Astrocyte (in vitro differentiated cells and primary cell): ENCODE data around the gene MYO15B. TPM values are rescaled to one million over a fixed set of nuclear protein-coding genes. Genes with fewer than 3 reads are reported as not detected.

ENCODE experiments used
- DNase-seq: peaks from one replicate; pipeline ENCODE4 v3.0.0-alpha.2; 2010; ENCODE audit warnings: low read depth
- FAIRE-seq: peaks from 2 replicates; lab custom pipeline; 2011; peaks lifted over from hg19 to GRCh38; lab: Jason Lieb, UNC
- H2AFZ ChIP-seq: 2 replicates; pipeline ENCODE4 v1.6.0; 2012; ENCODE audit warnings: low read depth, low read length, inconsistent platforms
- H3K27ac ChIP-seq: 2 replicates; pipeline ENCODE4 v1.5.1; 2011; ENCODE audit warnings: low read depth, low read length, inconsistent platforms
- H3K27me3 ChIP-seq: 2 replicates; pipeline ENCODE4 v1.6.0; 2011; ENCODE audit warnings: low read length, inconsistent platforms; ENCODE audit not compliant: insufficient read depth
- H3K36me3 ChIP-seq: 2 replicates; pipeline ENCODE4 v1.5.1; 2011; ENCODE audit warnings: low read length, inconsistent platforms; ENCODE audit not compliant: insufficient read depth
- H3K4me1 ChIP-seq: 2 replicates; pipeline ENCODE4 v1.5.1; 2011; ENCODE audit warnings: low read length, inconsistent platforms; ENCODE audit not compliant: insufficient read depth
- H3K4me2 ChIP-seq: 2 replicates; pipeline ENCODE4 v1.6.0; 2012; ENCODE audit warnings: low read length, inconsistent platforms
- H3K4me3 ChIP-seq: 2 replicates; pipeline ENCODE4 v1.5.1; 2011; ENCODE audit warnings: low read depth, mild to moderate bottlenecking, low read length, inconsistent platforms; ENCODE audit not compliant: insufficient read depth
- H3K79me2 ChIP-seq: 2 replicates; pipeline ENCODE4 v1.6.0; 2012; ENCODE audit warnings: mild to moderate bottlenecking, low read length, inconsistent platforms; ENCODE audit not compliant: insufficient read depth
- H3K9ac ChIP-seq: 2 replicates; pipeline ENCODE4 v1.6.0; 2012; ENCODE audit warnings: mild to moderate bottlenecking, low read length, inconsistent platforms
- H3K9me3 ChIP-seq: 2 replicates; pipeline ENCODE4 v1.5.1; 2012; ENCODE audit warnings: low read depth, mild to moderate bottlenecking, low read length, inconsistent platforms; ENCODE audit not compliant: insufficient read depth
- H4K20me1 ChIP-seq: 2 replicates; pipeline ENCODE4 v1.6.0; 2012; ENCODE audit warnings: low read length, inconsistent platforms; ENCODE audit not compliant: insufficient read depth
- H3K27ac Mint-ChIP-seq: one replicate; pipeline ENCODE4 v1.8.0; 2021; ENCODE audit warnings: mild to moderate bottlenecking, mixed read lengths; ENCODE audit not compliant: unreplicated experiment
- H3K27me3 Mint-ChIP-seq: one replicate; pipeline ENCODE4 v1.8.0; 2021; ENCODE audit warnings: low read depth, mixed read lengths; ENCODE audit not compliant: unreplicated experiment
- H3K36me3 Mint-ChIP-seq: one replicate; pipeline ENCODE4 v1.8.0; 2021; ENCODE audit warnings: low read depth, mixed read lengths; ENCODE audit not compliant: unreplicated experiment
- H3K4me1 Mint-ChIP-seq: one replicate; pipeline ENCODE4 v1.8.0; 2021; ENCODE audit warnings: low read depth, mixed read lengths; ENCODE audit not compliant: unreplicated experiment
- H3K4me3 Mint-ChIP-seq: one replicate; pipeline ENCODE4 v1.8.0; 2021; ENCODE audit warnings: mild to moderate bottlenecking, moderate library complexity, mixed read lengths; ENCODE audit not compliant: unreplicated experiment
- H3K9me3 Mint-ChIP-seq: one replicate; pipeline ENCODE4 v1.8.0; 2021; ENCODE audit warnings: mild to moderate bottlenecking, mixed read lengths; ENCODE audit not compliant: unreplicated experiment
- CTCF ChIP-seq: IDR thresholded peaks from 2 replicates; pipeline ENCODE4 v1.5.1; 2011; ENCODE audit warnings: low read depth, mild to moderate bottlenecking, inconsistent platforms, low read length, moderate library complexity; ENCODE audit not compliant: insufficient read depth
- EZH2 ChIP-seq: IDR thresholded peaks from 2 replicates; pipeline ENCODE4 v1.6.1; 2012; ENCODE audit warnings: mild to moderate bottlenecking, low read length, inconsistent platforms; ENCODE audit not compliant: insufficient read depth
- total RNA-seq: library from RNA; stranded (reverse); gene quantifications from 2 replicates; pipeline ENCODE4 v1.2.1, GENCODE V29; 2021

The MYO15B gene
- total RNA-seq, 1 donor from 2014 or later = 3.5 TPM

GRCh38 chr17:75540923-75541503 is 46.6 kb upstream of the MYO15B start:
- no peaks in the 10 kb centered on the region for H3K36me3 Mint-ChIP-seq
- DNase-seq = no peak
- H3K9ac ChIP-seq = no peak overlapping the region

GRCh38 chr17:75542229-75542628 is 45.4 kb upstream of the MYO15B start:
- Histone ChIP-seq H3K4me3 (no peak overlapping the region), H2AFZ (no peak overlapping the region), H3K4me2 (no peak overlapping the region), H3K27ac (no peak overlapping the region), H3K36me3 (no peaks in the 10 kb centered on the region), H3K4me1 (no peaks in the 10 kb centered on the region), H3K27me3 (peaks cover 3% of the 10 kb centered on the region), H3K9me3 (no peaks in the 10 kb centered on the region), H3K79me2 (no peaks in the 10 kb centered on the region), H3K9ac (no peak overlapping the region), H4K20me1 (no peaks in the 10 kb centered on the region)
- peaks cover 8% of the 10 kb centered on the region for H3K27me3 Mint-ChIP-seq
- FAIRE-seq = no peak
- no peaks in the 10 kb centered on the region for H3K9me3 Mint-ChIP-seq
- TF ChIP-seq CTCF (no peak), EZH2 (no peak)
- H3K27ac Mint-ChIP-seq = no peak overlapping the region
- H3K4me3 Mint-ChIP-seq = peak overlapping the region; percentile 60
- H3K36me3 Mint-ChIP-seq = no peaks in the 10 kb centered on the region
- no peak for DNase-seq
- H3K4me1 Mint-ChIP-seq = peaks cover 3% of the 10 kb centered on the region

More at GRCh38 chr17:75540923-75541503, 46.6 kb upstream of the MYO15B start:
- Mint-ChIP-seq H3K4me3 (no peak overlapping the region), H3K9me3 (no peaks in the 10 kb centered on the region), H3K4me1 (peaks cover 3% of the 10 kb centered on the region), H3K27me3 (peaks cover 8% of the 10 kb centered on the region), H3K27ac (no peak overlapping the region)
- Histone ChIP-seq H3K27ac (no peak overlapping the region), H2AFZ (no peak overlapping the region), H3K4me3 (no peak overlapping the region), H3K79me2 (no peaks in the 10 kb centered on the region), H3K9me3 (no peaks in the 10 kb centered on the region), H3K4me2 (no peak overlapping the region), H3K27me3 (no peaks in the 10 kb centered on the region), H3K4me1 (no peaks in the 10 kb centered on the region), H4K20me1 (no peaks in the 10 kb centered on the region), H3K36me3 (no peaks in the 10 kb centered on the region)
- TF ChIP-seq EZH2 = no peak
- TF ChIP-seq CTCF = no peak
- no peak for FAIRE-seq

- Histone ChIP-seq H2AFZ (no peak overlapping the region), H3K4me1 (no peaks in the 10 kb centered on the region), H3K9ac (no peak overlapping the region), H3K79me2 (no peaks in the 10 kb centered on the region), H3K36me3 (no peaks in the 10 kb centered on the region), H3K4me2 (no peak overlapping the region), H3K4me3 (no peak overlapping the region), H3K27ac (no peak overlapping the region), H4K20me1 (no peaks in the 10 kb centered on the region), H3K27me3 (peaks cover 4% of the 10 kb centered on the region), H3K9me3 (no peaks in the 10 kb centered on the region)
- FAIRE-seq (no peak), DNase-seq (no peak)
- Mint-ChIP-seq H3K9me3 (no peaks in the 10 kb centered on the region), H3K27ac (no peak overlapping the region), H3K27me3 (peaks cover 8% of the 10 kb centered on the region), H3K4me3 (no peak overlapping the region), H3K4me1 (peaks cover 3% of the 10 kb centered on the region), H3K36me3 (no peaks in the 10 kb centered on the region)
- TF ChIP-seq CTCF (no peak), EZH2 (no peak)
These were observed 44.8 kb upstream of the MYO15B start for GRCh38 chr17:75542728-75543336.
